ENCODE results near the gene TAX1BP1.

Gene TAX1BP1

GRCh38 chr7:27739909-27740448 lies at the start of gene TAX1BP1:
Gene TAX1BP1, plus strand, starts transcription at chr7:27740162. Its CDS starts 8,363 bp downstream, at chr7:27748525.
- peak; percentile 95 for DNase-seq (ENCODE audit: low spot score)

- no peak for DNase-seq (ENCODE audit: low spot score)
Observed at GRCh38 chr7:27690649-27691048, 49.3 kb upstream of the TAX1BP1 start.

GRCh38 chr7:27693794-27694193 lies 46.2 kb upstream of the TAX1BP1 start:
- no peak for DNase-seq (ENCODE audit: low spot score)

GRCh38 chr7:27695096-27695495 lies 44.9 kb upstream of the TAX1BP1 start:
- DNase-seq (ENCODE audit: low spot score), result no peak

- peak; percentile 26 for DNase-seq (ENCODE audit: low spot score)
Observed at GRCh38 chr7:27697861-27698430, 42.0 kb upstream of the TAX1BP1 start.

- DNase-seq (ENCODE audit: low spot score), result no peak
Observed at GRCh38 chr7:27699751-27700150, 40.2 kb upstream of the TAX1BP1 start.

DNA sequence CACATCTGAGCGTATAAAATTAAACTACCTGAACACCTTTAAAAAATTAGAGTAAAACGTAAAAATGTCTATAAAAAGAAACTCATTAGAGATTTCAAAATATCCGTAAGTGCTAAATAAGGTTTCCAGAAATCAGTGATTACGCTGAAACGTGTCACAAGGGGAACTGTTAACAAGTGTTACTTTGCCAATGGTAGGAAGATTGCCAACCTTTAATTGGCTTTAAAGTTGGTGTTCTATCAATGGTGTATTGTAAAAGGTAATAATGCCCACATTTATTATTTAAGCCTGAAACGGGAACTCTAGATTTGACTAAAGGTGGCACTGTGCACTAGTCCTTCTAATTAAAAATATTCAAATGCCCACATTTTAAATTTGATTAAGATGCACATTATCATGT lies 39.5 kb upstream of the TAX1BP1 start:
- no peak for DNase-seq (ENCODE audit: low spot score)

DNA sequence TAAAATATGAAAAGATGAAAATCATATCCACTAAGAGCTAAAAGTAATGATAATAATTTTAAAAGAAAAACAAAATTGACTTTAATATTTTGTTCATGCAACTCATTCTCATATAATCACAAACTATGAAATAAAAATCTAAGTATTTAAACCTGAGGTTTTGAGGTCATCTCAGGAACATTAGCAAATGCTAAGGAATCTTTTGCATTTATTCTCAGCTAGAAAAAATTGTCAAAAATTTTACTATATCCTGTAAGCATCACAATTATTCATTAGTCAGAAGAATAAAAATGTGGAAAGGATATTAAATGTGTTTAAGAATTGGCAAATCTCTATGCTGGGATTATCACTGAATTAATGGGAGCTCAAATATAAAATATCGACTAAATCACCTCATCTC lies 36.8 kb upstream of the TAX1BP1 start:
- DNase-seq (ENCODE audit: low spot score), result no peak

DNA sequence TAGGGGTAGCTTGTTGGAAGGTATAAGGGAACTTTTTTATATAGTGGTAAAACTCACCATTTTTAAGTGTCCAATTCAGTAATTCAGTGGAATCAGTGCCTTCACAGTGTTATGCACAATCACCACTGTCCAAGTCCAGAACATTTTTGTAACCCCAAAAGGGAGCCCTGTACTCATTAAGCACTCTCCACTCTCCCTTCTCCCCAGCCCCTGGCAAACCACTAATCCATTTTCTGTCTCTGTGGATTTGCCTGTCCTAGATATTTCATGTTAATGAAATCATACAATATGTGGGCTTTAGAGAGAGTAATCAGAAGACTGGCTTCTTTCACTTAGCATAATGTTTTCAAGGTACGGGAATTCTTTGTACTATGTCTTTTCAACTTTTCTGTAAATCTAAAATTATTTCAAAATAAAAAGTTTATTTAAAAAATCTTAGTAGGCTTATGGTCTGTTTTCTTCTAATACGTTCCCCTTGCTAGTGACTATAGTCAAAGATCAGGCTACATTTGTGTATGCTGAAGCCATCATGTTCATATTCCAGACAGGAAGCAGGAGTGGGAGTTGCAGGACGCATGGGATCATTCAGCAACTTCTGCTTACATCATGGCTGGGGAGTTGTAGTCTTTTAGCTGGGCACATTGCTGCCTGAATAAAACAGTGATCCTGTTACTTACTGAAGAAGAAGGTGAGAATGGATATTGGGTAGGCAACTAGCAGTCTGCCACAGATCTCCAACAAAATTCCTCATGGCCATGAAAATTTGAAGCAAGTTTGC lies 35.4 kb upstream of the TAX1BP1 start:
- DNase-seq (ENCODE audit: low spot score), result no peak

- DNase-seq (ENCODE audit: low spot score), result no peak
Observed at GRCh38 chr7:27705200-27705594, 34.8 kb upstream of the TAX1BP1 start.

- DNase-seq (ENCODE audit: low spot score), result no peak
Observed at GRCh38 chr7:27708485-27708884, 31.5 kb upstream of the TAX1BP1 start.

GRCh38 chr7:27709137-27710075 lies 30.6 kb upstream of the TAX1BP1 start:
- peak; percentile 28 for DNase-seq (ENCODE audit: low spot score)

GRCh38 chr7:27712217-27712616 lies 27.7 kb upstream of the TAX1BP1 start:
- no peak for DNase-seq (ENCODE audit: low spot score)

DNA sequence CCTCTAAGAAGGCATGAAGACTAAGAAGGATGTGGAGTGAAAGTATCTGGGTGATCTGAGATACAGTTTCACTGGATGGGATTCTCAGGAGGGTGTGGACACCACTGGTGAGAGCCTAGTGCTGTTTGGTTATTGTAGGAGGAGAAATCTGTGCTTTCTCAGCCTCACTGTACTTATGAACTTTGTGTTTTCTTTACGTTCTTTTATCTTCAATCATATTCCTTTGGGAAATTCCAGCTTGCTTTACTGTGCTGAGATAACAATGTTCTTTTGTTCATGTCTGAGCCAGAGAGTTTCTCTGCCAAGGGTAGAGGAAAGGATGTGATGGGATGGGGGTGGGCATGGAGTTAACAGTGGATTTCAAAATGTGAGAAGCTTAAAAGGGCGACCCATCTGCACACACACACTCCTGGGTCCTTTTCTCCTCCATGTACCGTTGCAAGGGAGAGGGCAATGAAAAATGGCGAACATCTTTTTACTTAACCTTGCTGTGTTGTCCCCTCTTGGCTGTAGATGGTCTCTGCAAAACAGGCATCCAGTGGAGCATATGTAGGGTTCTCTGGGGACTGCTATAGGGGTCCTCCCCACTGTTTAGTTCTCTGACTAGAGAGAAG lies 25.0 kb upstream of the TAX1BP1 start:
- DNase-seq (ENCODE audit: low spot score), result no peak

DNA sequence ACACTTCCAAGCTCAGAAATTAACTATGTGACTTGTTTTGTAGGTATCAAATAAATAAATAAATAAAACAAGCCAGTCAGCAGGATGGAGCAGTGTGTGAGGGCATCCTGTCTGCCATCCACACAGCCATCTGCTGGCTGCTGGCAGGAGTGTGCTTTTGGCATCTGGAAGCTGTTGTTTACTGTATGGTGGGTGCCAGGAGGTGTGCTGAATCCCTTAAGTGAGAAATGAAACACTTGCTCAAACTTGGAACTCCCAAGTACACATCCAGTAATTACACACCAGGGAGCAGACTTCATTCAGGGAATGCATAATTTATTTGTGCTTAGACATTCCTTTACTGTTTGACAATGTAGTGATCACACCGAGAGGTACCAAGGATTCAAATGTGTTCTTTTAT lies 16.9 kb upstream of the TAX1BP1 start:
- no peak for DNase-seq (ENCODE audit: low spot score)

- DNase-seq (ENCODE audit: low spot score), result no peak
Observed at GRCh38 chr7:27727058-27727457, 12.9 kb upstream of the TAX1BP1 start.

GRCh38 chr7:27730112-27730511 lies 9.8 kb upstream of the TAX1BP1 start:
- DNase-seq (ENCODE audit: low spot score), result no peak

DNA sequence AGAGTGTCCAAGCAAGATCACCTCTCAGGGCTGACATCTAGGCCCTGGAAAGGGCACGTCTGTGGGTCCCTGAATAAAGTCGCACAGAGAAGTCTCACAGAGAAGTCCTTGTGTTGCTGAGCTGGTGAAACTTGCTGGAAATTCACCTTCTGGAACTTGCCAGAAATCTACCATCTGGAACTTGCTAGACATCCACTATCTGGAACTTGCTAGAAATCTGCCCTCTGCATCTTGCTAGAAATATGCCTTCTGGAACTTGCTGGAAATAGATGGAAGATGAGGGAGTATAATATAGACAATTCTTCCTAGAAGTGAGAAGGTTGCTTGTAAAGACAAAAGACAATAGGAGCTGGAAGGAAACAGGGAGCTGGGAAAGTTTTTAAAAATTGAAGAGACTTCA lies 5.4 kb upstream of the TAX1BP1 start:
- no peak for DNase-seq (ENCODE audit: low spot score)

DNA sequence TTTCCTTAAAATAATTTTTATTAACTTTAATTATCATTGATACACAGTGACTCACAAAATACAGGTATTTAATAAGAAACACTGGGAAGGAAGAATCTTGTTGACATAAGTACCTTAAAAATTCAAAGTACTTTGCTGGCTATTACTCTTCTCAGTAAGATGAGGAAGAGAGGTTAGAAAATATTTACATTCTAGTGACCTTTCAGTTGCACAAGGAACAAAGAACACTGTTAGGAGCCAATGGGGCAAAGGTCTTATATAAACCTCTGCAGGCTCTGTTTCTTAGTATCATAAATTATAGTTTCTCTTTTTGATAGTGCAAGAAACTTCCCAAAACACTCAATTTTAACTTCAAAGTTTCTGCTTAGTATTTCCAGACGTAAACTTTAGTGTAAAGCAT lies 4.8 kb upstream of the TAX1BP1 start:
- DNase-seq (ENCODE audit: low spot score), result no peak

GRCh38 chr7:27735831-27736230 lies 4.1 kb upstream of the TAX1BP1 start:
- DNase-seq (ENCODE audit: low spot score), result no peak

DNA sequence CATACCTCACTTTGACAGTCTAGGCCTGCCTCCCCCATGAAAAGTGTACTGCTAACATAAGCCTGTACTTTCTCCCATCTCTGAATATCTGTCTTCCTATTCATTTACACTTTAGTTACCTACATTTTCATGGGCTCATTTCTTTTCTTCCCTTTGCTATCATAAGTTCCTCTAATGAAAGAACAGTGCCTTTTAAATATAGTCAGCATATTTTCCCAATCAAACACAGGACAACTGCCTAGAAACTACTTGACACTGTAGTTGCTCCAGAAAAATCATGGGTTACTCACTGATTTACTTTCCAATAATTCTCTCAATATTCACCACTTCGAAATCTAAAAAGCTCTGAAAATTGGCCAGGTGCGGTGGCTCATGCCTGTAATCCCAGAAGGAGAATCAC lies 2.8 kb upstream of the TAX1BP1 start:
- no peak for DNase-seq (ENCODE audit: low spot score)

- no peak for DNase-seq (ENCODE audit: low spot score)
Observed at GRCh38 chr7:27737616-27738015, 2.3 kb upstream of the TAX1BP1 start.

Data from activated CD4-positive, alpha-beta T cell treated with anti-CD3 and anti-CD28 coated beads, Interleukin-2, Interleukin-4, amounts not matched to agents 100 ng/mL and 50 ng/mL, durations not matched to agents 16 hours and 8 hours (primary cell).